Osteocyte (in vitro differentiated cells): ENCODE measurements around the gene PIPOX. TPM values are rescaled to one million over a fixed set of nuclear protein-coding genes. Genes with fewer than 3 reads are reported as not detected.

Experiments
- DNase-seq: peaks from one replicate; pipeline ENCODE4 v3.0.0; 2021; ENCODE audit warnings: mixed read lengths; ENCODE audit not compliant: unreplicated experiment; ENCODE audit errors: extremely low spot score
- H3K27ac Mint-ChIP-seq: one replicate; pipeline ENCODE4 v1.8.0; 2021; ENCODE audit warnings: mild to moderate bottlenecking, mixed read lengths; ENCODE audit not compliant: unreplicated experiment
- H3K27me3 Mint-ChIP-seq: one replicate; pipeline ENCODE4 v1.8.0; 2021; ENCODE audit warnings: mixed read lengths; ENCODE audit not compliant: unreplicated experiment
- H3K36me3 Mint-ChIP-seq: one replicate; pipeline ENCODE4 v1.8.0; 2021; ENCODE audit warnings: mixed read lengths; ENCODE audit not compliant: unreplicated experiment
- H3K4me1 Mint-ChIP-seq: one replicate; pipeline ENCODE4 v1.8.0; 2021; ENCODE audit warnings: mixed read lengths; ENCODE audit not compliant: unreplicated experiment
- H3K4me3 Mint-ChIP-seq: one replicate; pipeline ENCODE4 v1.8.0; 2021; ENCODE audit warnings: mild to moderate bottlenecking, moderate library complexity, mixed read lengths; ENCODE audit not compliant: unreplicated experiment
- H3K9me3 Mint-ChIP-seq: one replicate; pipeline ENCODE4 v1.8.0; 2021; ENCODE audit warnings: mixed read lengths; ENCODE audit not compliant: unreplicated experiment
- CTCF ChIP-seq: fragments of 200-600 bp; sonication (generic); IDR thresholded peaks from 2 replicates; pipeline ENCODE4 v1.5.0; 2021; ENCODE audit warnings: antibody characterized with exemption, mild to moderate bottlenecking, moderate library complexity
- total RNA-seq: library from RNA; stranded (reverse); gene quantifications from 2 replicates; pipeline ENCODE4 v1.2.1, GENCODE V29; 2021

The PIPOX gene
- total RNA-seq, 1 donor from 2014 or later, result 1.6 TPM

- no peak for TF ChIP-seq CTCF
- Mint-ChIP-seq H3K9me3 (no peaks in the 10 kb centered on the region), H3K36me3 (peaks cover 26% of the 10 kb centered on the region), H3K27me3 (no peaks in the 10 kb centered on the region), H3K4me1 (peaks cover 11% of the 10 kb centered on the region), H3K27ac (no peak overlapping the region), H3K4me3 (no peak overlapping the region)
- no peak for DNase-seq
Measured at GRCh38 chr17:29089601-29090044, 46.7 kb downstream of the PIPOX start.

GRCh38 chr17:29090108-29090507, 47.2 kb downstream of the PIPOX start:
- peaks cover 6% of the 10 kb centered on the region for H3K4me1 Mint-ChIP-seq
- no peak for TF ChIP-seq CTCF
- no peak overlapping the region for H3K27ac Mint-ChIP-seq
- no peak for DNase-seq
- no peak overlapping the region for H3K4me3 Mint-ChIP-seq
- peaks cover 26% of the 10 kb centered on the region for H3K36me3 Mint-ChIP-seq
- no peaks in the 10 kb centered on the region for H3K9me3 Mint-ChIP-seq
- no peaks in the 10 kb centered on the region for H3K27me3 Mint-ChIP-seq

GRCh38 chr17:29090750-29091605, 48.0 kb downstream of the PIPOX start:
- H3K9me3 Mint-ChIP-seq, result no peaks in the 10 kb centered on the region
- H3K27me3 Mint-ChIP-seq, result no peaks in the 10 kb centered on the region
- H3K4me1 Mint-ChIP-seq, result peaks cover under 1% of the 10 kb centered on the region
- peaks cover 26% of the 10 kb centered on the region for H3K36me3 Mint-ChIP-seq
- TF ChIP-seq CTCF, result no peak
- no peak overlapping the region for H3K27ac Mint-ChIP-seq
- no peak overlapping the region for H3K4me3 Mint-ChIP-seq
- no peak for DNase-seq

- Mint-ChIP-seq H3K36me3 (peaks cover 29% of the 10 kb centered on the region), H3K4me1 (no peaks in the 10 kb centered on the region), H3K27ac (no peak overlapping the region), H3K4me3 (no peak overlapping the region), H3K9me3 (no peaks in the 10 kb centered on the region), H3K27me3 (no peaks in the 10 kb centered on the region)
- DNase-seq, result no peak
- TF ChIP-seq CTCF, result no peak
Measured at GRCh38 chr17:29091606-29092289, 48.8 kb downstream of the PIPOX start.
